Activated T-helper 1 cell treated with anti-CD3 and anti-CD28 coated beads, Interleukin-12 subunit alpha, Interleukin-12 subunit beta, Interleukin-2, Interleukin-4 antibody, amounts not matched to agents 30 ng/mL and 10 ng/mL and 1 ng/mL, durations not matched to agents 14 hours and 24 hours and 36 hours (primary cell): ENCODE data around the gene MIA. TPM values are rescaled to one million over a fixed set of nuclear protein-coding genes. Genes with fewer than 3 reads are reported as not detected.

Experiments
- DNase-seq: peaks from one replicate; pipeline ENCODE4 v3.0.0; 2021; ENCODE audit warnings: low spot score
- H3K27ac Mint-ChIP-seq: one replicate; pipeline ENCODE4 v1.8.0; 2021; ENCODE audit warnings: mild to moderate bottlenecking, mixed read lengths
- H3K27me3 Mint-ChIP-seq: one replicate; pipeline ENCODE4 v1.8.0; 2022; ENCODE audit warnings: mild to moderate bottlenecking, moderate library complexity, mixed read lengths; ENCODE audit not compliant: insufficient read depth
- H3K36me3 Mint-ChIP-seq: one replicate; pipeline ENCODE4 v1.8.0; 2021; ENCODE audit warnings: low read depth, mixed read lengths
- H3K4me1 Mint-ChIP-seq: one replicate; pipeline ENCODE4 v1.8.0; 2021; ENCODE audit warnings: low read depth, mixed read lengths
- H3K4me3 Mint-ChIP-seq: one replicate; pipeline ENCODE4 v1.8.0; 2021; ENCODE audit warnings: mild to moderate bottlenecking, moderate library complexity, mixed read lengths
- H3K9me3 Mint-ChIP-seq: one replicate; pipeline ENCODE4 v1.8.0; 2021; ENCODE audit warnings: mixed read lengths
- intact Hi-C: fragments of 100-400 bp; cut with micrococcal nuclease; formaldehyde crosslinking; loops from one replicate; pipeline ENCODE4 v1.15.1; 2024
- total RNA-seq: library from RNA; stranded (reverse); gene quantifications from 2 replicates; pipeline ENCODE4 v1.2.3, GENCODE V29; 2022

The MIA gene
- total RNA-seq, 1 donor from 2014 or later = 0.91 TPM

GRCh38 chr19:40741527-40742390 lies 33.6 kb upstream of the MIA start:
- H3K27ac Mint-ChIP-seq = peak overlapping the region; percentile 5
- H3K27me3 Mint-ChIP-seq = no peaks in the 10 kb centered on the region
- intact Hi-C loops = no loop called here
- H3K4me1 Mint-ChIP-seq = peaks cover 10% of the 10 kb centered on the region
- peaks cover 14% of the 10 kb centered on the region for H3K36me3 Mint-ChIP-seq
- no peak overlapping the region for H3K4me3 Mint-ChIP-seq
- DNase-seq = no peak
- H3K9me3 Mint-ChIP-seq = no peaks in the 10 kb centered on the region

- Mint-ChIP-seq H3K4me1 (peaks cover 10% of the 10 kb centered on the region), H3K9me3 (no peaks in the 10 kb centered on the region), H3K27me3 (no peaks in the 10 kb centered on the region), H3K27ac (no peak overlapping the region), H3K4me3 (no peak overlapping the region), H3K36me3 (peaks cover 12% of the 10 kb centered on the region)
- no peak for DNase-seq
- intact Hi-C loops = no loop called here
Observed at GRCh38 chr19:40742477-40742876, 32.8 kb upstream of the MIA start.

GRCh38 chr19:40742886-40743285 lies 32.4 kb upstream of the MIA start:
- Mint-ChIP-seq H3K27me3 (no peaks in the 10 kb centered on the region), H3K27ac (no peak overlapping the region), H3K4me3 (no peak overlapping the region), H3K4me1 (peaks cover 10% of the 10 kb centered on the region), H3K9me3 (no peaks in the 10 kb centered on the region), H3K36me3 (peaks cover 10% of the 10 kb centered on the region)
- intact Hi-C loops = no loop called here
- no peak for DNase-seq

GRCh38 chr19:40743926-40744325 lies 31.4 kb upstream of the MIA start:
- DNase-seq = no peak
- Mint-ChIP-seq H3K9me3 (no peaks in the 10 kb centered on the region), H3K4me3 (no peak overlapping the region), H3K36me3 (peaks cover 5% of the 10 kb centered on the region), H3K27me3 (no peaks in the 10 kb centered on the region), H3K27ac (no peak overlapping the region), H3K4me1 (peaks cover 6% of the 10 kb centered on the region)
- intact Hi-C loops = no loop called here

- H3K27me3 Mint-ChIP-seq = no peaks in the 10 kb centered on the region
- H3K9me3 Mint-ChIP-seq = no peaks in the 10 kb centered on the region
- intact Hi-C loops = no loop called here
- DNase-seq = no peak
- H3K4me1 Mint-ChIP-seq = peaks cover 5% of the 10 kb centered on the region
- no peak overlapping the region for H3K4me3 Mint-ChIP-seq
- H3K36me3 Mint-ChIP-seq = peaks cover 2% of the 10 kb centered on the region
- H3K27ac Mint-ChIP-seq = no peak overlapping the region
Observed at GRCh38 chr19:40744554-40745401, 30.5 kb upstream of the MIA start.

- Mint-ChIP-seq H3K4me1 (peaks cover 10% of the 10 kb centered on the region), H3K36me3 (peaks cover 2% of the 10 kb centered on the region), H3K9me3 (no peaks in the 10 kb centered on the region), H3K27ac (no peak overlapping the region), H3K27me3 (no peaks in the 10 kb centered on the region), H3K4me3 (no peak overlapping the region)
- no peak for DNase-seq
- intact Hi-C loops = no loop called here
Observed at GRCh38 chr19:40745402-40745780, 29.9 kb upstream of the MIA start.

- Mint-ChIP-seq H3K9me3 (no peaks in the 10 kb centered on the region), H3K27ac (no peak overlapping the region), H3K4me1 (peaks cover 13% of the 10 kb centered on the region), H3K27me3 (no peaks in the 10 kb centered on the region), H3K4me3 (no peak overlapping the region), H3K36me3 (peaks cover 15% of the 10 kb centered on the region)
- intact Hi-C loops = no loop called here
- no peak for DNase-seq
Observed at GRCh38 chr19:40747536-40747935, 27.8 kb upstream of the MIA start.

- peak within 1 kb of the TSS; percentile 99 for H3K4me3 Mint-ChIP-seq
- peaks cover 27% of the 10 kb centered on the region for H3K4me1 Mint-ChIP-seq
- H3K27ac Mint-ChIP-seq = peak within 1 kb of the TSS; percentile 99
- peak; percentile 100 for DNase-seq
- no peaks in the 10 kb centered on the region for H3K9me3 Mint-ChIP-seq
- no peaks in the 10 kb centered on the region for H3K27me3 Mint-ChIP-seq
- intact Hi-C loops = loop anchor here (1.0 to 10.0 kb wide), 10 partner anchors 27 to 513 kb away; partner anchors contain the start of genes AKT2, COQ8B and NUMBL
- peaks cover 28% of the 10 kb centered on the region for H3K36me3 Mint-ChIP-seq
Observed at GRCh38 chr19:40750058-40750873, 25.1 kb upstream of the MIA start, which contains the start of gene ACTMAP. Gene ACTMAP (minus strand): TSS chr19:40750477. CDS start chr19:40749803, 674 bp downstream.

- Mint-ChIP-seq H3K36me3 (peaks cover 34% of the 10 kb centered on the region), H3K4me3 (peak within 1 kb of the TSS; percentile 99), H3K4me1 (peaks cover 34% of the 10 kb centered on the region), H3K27ac (peak within 1 kb of the TSS; percentile 99), H3K9me3 (no peaks in the 10 kb centered on the region), H3K27me3 (no peaks in the 10 kb centered on the region)
- peak; percentile 95 for DNase-seq
- intact Hi-C loops = loop anchor here (1.0 to 10.0 kb wide), 13 partner anchors 26 to 688 kb away; partner anchors contain the start of genes AKT2, COQ8B, DMAC2 and NUMBL
Observed at GRCh38 chr19:40750874-40751537, 24.3 kb upstream of the MIA start, which contains the start of gene SNRPA. Gene SNRPA (plus strand): TSS chr19:40751203. CDS start chr19:40751409, 206 bp downstream.

- peaks cover 47% of the 10 kb centered on the region for H3K4me1 Mint-ChIP-seq
- intact Hi-C loops = loop anchor here (10.0 kb wide), 1 partner anchor 468 kb away; the partner anchor contains the start of gene AKT2
Observed at GRCh38 chr19:40752257-40752781, 23.0 kb upstream of the MIA start.

GRCh38 chr19:40754611-40755247 lies 20.6 kb upstream of the MIA start:
- H3K9me3 Mint-ChIP-seq = no peaks in the 10 kb centered on the region
- DNase-seq = no peak
- H3K4me1 Mint-ChIP-seq = peaks cover 53% of the 10 kb centered on the region
- peak overlapping the region; percentile 90 for H3K27ac Mint-ChIP-seq
- intact Hi-C loops = loop anchor here (1.0 to 10.0 kb wide), 3 partner anchors 23 to 470 kb away; partner anchors contain the start of gene AKT2
- no peaks in the 10 kb centered on the region for H3K27me3 Mint-ChIP-seq
- H3K36me3 Mint-ChIP-seq = peaks cover 58% of the 10 kb centered on the region
- peak overlapping the region; percentile 87 for H3K4me3 Mint-ChIP-seq

More at GRCh38 chr19:40752257-40752781, 23.0 kb upstream of the MIA start:
- Mint-ChIP-seq H3K27me3 (no peaks in the 10 kb centered on the region), H3K9me3 (no peaks in the 10 kb centered on the region), H3K36me3 (peaks cover 46% of the 10 kb centered on the region), H3K27ac (peak overlapping the region; percentile 99), H3K4me3 (peak overlapping the region; percentile 99)
- DNase-seq = no peak
